NCI-H2029 treated with DMSO at 0.1 percent for 48 hours (cell line): ENCODE measurements around the gene PPP1R9A.

ENCODE experiments used
- DNase-seq: peaks from one replicate; lab custom pipeline; 2025; lab: John Stamatoyannopoulos, UW

Gene PPP1R9A

GRCh38 chr7:94909179-94909466, 1.7 kb downstream of the PPP1R9A start:
- no peak for DNase-seq

GRCh38 chr7:94912085-94912484, 4.7 kb downstream of the PPP1R9A start:
- no peak for DNase-seq

GRCh38 chr7:94913391-94913790, 6.0 kb downstream of the PPP1R9A start:
- no peak for DNase-seq

GRCh38 chr7:94921911-94922310, 14.5 kb downstream of the PPP1R9A start:
- DNase-seq, result no peak

GRCh38 chr7:94922457-94922856, 15.1 kb downstream of the PPP1R9A start:
- no peak for DNase-seq

GRCh38 chr7:94923412-94923811, 16.0 kb downstream of the PPP1R9A start:
- no peak for DNase-seq

GRCh38 chr7:94928168-94928707, 20.8 kb downstream of the PPP1R9A start:
- no peak for DNase-seq

- DNase-seq, result no peak
These were observed 26.0 kb downstream of the PPP1R9A start for GRCh38 chr7:94933256-94933990.

- DNase-seq, result no peak
These were observed 32.0 kb downstream of the PPP1R9A start for GRCh38 chr7:94939395-94939794.

GRCh38 chr7:94940241-94940640, 32.8 kb downstream of the PPP1R9A start:
- DNase-seq, result no peak

- peak; percentile 15 for DNase-seq
These were observed 34.6 kb downstream of the PPP1R9A start for GRCh38 chr7:94941844-94942632.

- no peak for DNase-seq
These were observed 35.7 kb downstream of the PPP1R9A start for GRCh38 chr7:94943134-94943533.

GRCh38 chr7:94949532-94949931, 42.1 kb downstream of the PPP1R9A start:
- no peak for DNase-seq

- no peak for DNase-seq
These were observed 48.4 kb downstream of the PPP1R9A start for GRCh38 chr7:94955807-94956206.

GRCh38 chr7:94957061-94957460, 49.7 kb downstream of the PPP1R9A start:
- DNase-seq, result no peak

GRCh38 chr7:94962661-94963060, 55.3 kb downstream of the PPP1R9A start:
- DNase-seq, result no peak

GRCh38 chr7:94969434-94970084, 62.2 kb downstream of the PPP1R9A start:
- no peak for DNase-seq

GRCh38 chr7:94970085-94970576, 62.7 kb downstream of the PPP1R9A start:
- DNase-seq, result no peak

GRCh38 chr7:94971051-94971867, 63.9 kb downstream of the PPP1R9A start:
- DNase-seq, result no peak

GRCh38 chr7:94972296-94972695, 64.9 kb downstream of the PPP1R9A start:
- no peak for DNase-seq

- DNase-seq, result no peak
These were observed 66.5 kb downstream of the PPP1R9A start for GRCh38 chr7:94973844-94974243.

GRCh38 chr7:94974423-94974822, 67.0 kb downstream of the PPP1R9A start:
- no peak for DNase-seq
